GM12878 (cell line): Measurements from ENCODE around the gene TDRD7. TPM values are rescaled to one million over a fixed set of nuclear protein-coding genes. Genes with fewer than 3 reads are reported as not detected.

Experiments used
- ATAC-seq: fragments of 200-7000 bp; cut with Tn5 transposase; 3 replicates; pipeline ENCODE4 v1.9.1; 2020; ENCODE audit warnings: mild to moderate bottlenecking, moderate library complexity
- BruUV-seq: library from RNA; stranded (reverse); fragments of 400-500 nt; replicated peaks from 2 replicates; lab custom pipeline; 2021; lab: Mats Ljungman, UMichigan
- CTCF ChIA-PET: fragments of 300-600 bp; sonication (Branson Sonifier 250); formaldehyde crosslinking; extraction: SDS; loops from one replicate; lab custom pipeline; 2021; ENCODE audit warnings: inconsistent platforms; lab: Yijun Ruan, JAX
- POLR2A ChIA-PET: fragments of 350-600 bp; formaldehyde crosslinking; extraction: SDS; loops from one replicate; lab custom pipeline; 2021; ENCODE audit warnings: inconsistent platforms; lab: Charles Lee
- RAD21 ChIA-PET: fragments of 300-600 bp; sonication (Branson Sonifier 250); formaldehyde crosslinking; loops from one replicate; lab custom pipeline; 2023; ENCODE audit warnings: antibody characterized with exemption; ENCODE audit not compliant: unreplicated experiment; lab: Charles Lee
- SMC1A ChIA-PET: fragments of 300-600 bp; sonication (Branson Sonifier 250); formaldehyde crosslinking; loops from one replicate; lab custom pipeline; 2023; ENCODE audit not compliant: unreplicated experiment, uncharacterized antibody; lab: Charles Lee
- DNase-seq: peaks from one replicate; pipeline ENCODE4 v3.0.0-alpha.2; 2011; ENCODE audit warnings: low read depth, low spot score
- FAIRE-seq: peaks from 3 replicates; lab custom pipeline; 2011; peaks lifted over from hg19 to GRCh38; lab: Jason Lieb, UNC
- H2AFZ ChIP-seq: 2 replicates; pipeline ENCODE4 v1.6.0; 2011; ENCODE audit warnings: low read depth, low read length, control low read depth; ENCODE audit not compliant: control insufficient read depth
- H3K27ac ChIP-seq: 2 replicates; pipeline ENCODE4 v1.5.1; 2011; ENCODE audit warnings: control low read depth; ENCODE audit not compliant: control insufficient read depth, insufficient read depth
- H3K27me3 ChIP-seq, 2 experiments: replicated peaks in 1 of 2; 2 replicates each; pipeline versions ENCODE4 v1.6.0 to v1.6.1; 2011; ENCODE audit warnings: low read length in 1 of 2; ENCODE audit not compliant: control insufficient read depth in 2 of 2, insufficient read depth in 2 of 2
- H3K36me3 ChIP-seq, 2 experiments: 2 replicates each; pipeline ENCODE4 v1.5.1; 2011; ENCODE audit warnings: low read length in 1 of 2; ENCODE audit not compliant: control insufficient read depth in 2 of 2, insufficient read depth in 2 of 2
- H3K4me1 ChIP-seq: 2 replicates; pipeline ENCODE4 v1.6.1; 2011; ENCODE audit warnings: mild to moderate bottlenecking, low read length, moderate library complexity, mixed read lengths; ENCODE audit not compliant: control insufficient read depth, insufficient read depth
- H3K4me2 ChIP-seq: 2 replicates; pipeline ENCODE4 v1.6.0; 2011; ENCODE audit warnings: control low read depth; ENCODE audit not compliant: control insufficient read depth, insufficient read depth
- H3K4me3 ChIP-seq: fragments of 200-600 bp; sonication (generic); 2 replicates; pipeline ENCODE4 v1.5.1; 2016
- H3K79me2 ChIP-seq: 2 replicates; pipeline ENCODE4 v1.6.0; 2011; ENCODE audit warnings: low read length; ENCODE audit not compliant: control insufficient read depth, insufficient read depth
- H3K9ac ChIP-seq: 2 replicates; pipeline ENCODE4 v1.8.0; 2011; ENCODE audit warnings: low read length, control low read depth, mixed read lengths; ENCODE audit not compliant: control insufficient read depth, insufficient read depth
- H3K9me3 ChIP-seq: replicated peaks from 3 replicates; pipeline ENCODE4 v1.5.1; 2011; ENCODE audit warnings: mild to moderate bottlenecking, low read length; ENCODE audit not compliant: control insufficient read depth, insufficient read depth
- H4K20me1 ChIP-seq: 2 replicates; pipeline ENCODE4 v1.6.0; 2011; ENCODE audit not compliant: control insufficient read depth, insufficient read depth
- ASH2L ChIP-seq: fragments of 300-600, 200-600 bp; sonication (generic); IDR thresholded peaks from 2 replicates; pipeline ENCODE4 v1.6.1; 2017; ENCODE audit warnings: low read depth, mild to moderate bottlenecking, borderline replicate concordance
- BMI1 ChIP-seq: fragments of 450-650 bp; IDR thresholded peaks from 2 replicates; pipeline ENCODE4 v1.6.1; 2016; ENCODE audit warnings: mild to moderate bottlenecking, moderate library complexity, borderline replicate concordance
- CBX3 ChIP-seq: fragments of 200-600 bp; sonication (generic); IDR thresholded peaks from 2 replicates; pipeline ENCODE4 v1.6.1; 2016; ENCODE audit warnings: low read depth, borderline replicate concordance
- CEBPB ChIP-seq, 2 experiments: fragments of 150-350 bp in 1 of 2; IDR thresholded peaks; 2 replicates each; pipeline ENCODE4 v1.6.1; 2012 to 2014; ENCODE audit warnings: low read depth in 2 of 2, low read length in 2 of 2, borderline replicate concordance in 1 of 2, inconsistent platforms in 1 of 2
- EP300 ChIP-seq, 2 experiments: fragments of 150-350 bp in 1 of 2; IDR thresholded peaks; 2 replicates each; pipeline ENCODE4 v1.6.1; 2011 to 2012; ENCODE audit warnings: low read depth in 2 of 2, low read length in 2 of 2, borderline replicate concordance in 1 of 2, improper control_type of control experiment in 1 of 2, inconsistent platforms in 1 of 2; ENCODE audit not compliant: control insufficient read depth in 1 of 2
- HCFC1 ChIP-seq: fragments of 150-350 bp; IDR thresholded peaks from 2 replicates; pipeline ENCODE4 v1.6.1; 2014; ENCODE audit warnings: low read length
- IKZF2 ChIP-seq, 2 experiments: fragments of 450-650 bp; IDR thresholded peaks; 2 replicates each; pipeline ENCODE4 v1.6.1; 2017; ENCODE audit warnings: mild to moderate bottlenecking in 2 of 2, moderate library complexity in 2 of 2
- NBN ChIP-seq: fragments of 450-650 bp; IDR thresholded peaks from 2 replicates; pipeline ENCODE4 v1.6.1; 2016
- NR2C1 ChIP-seq: fragments of 450-650 bp; IDR thresholded peaks from 2 replicates; pipeline ENCODE4 v1.6.1; 2017; ENCODE audit warnings: antibody characterized with exemption, mild to moderate bottlenecking, moderate library complexity
- SIN3A ChIP-seq: IDR thresholded peaks from 2 replicates; pipeline ENCODE4 v1.6.1; 2012; ENCODE audit warnings: low read depth, low read length, improper control_type of control experiment
- SMAD1 ChIP-seq: fragments of 450-650 bp; IDR thresholded peaks from 2 replicates; pipeline ENCODE4 v1.6.1; 2018; ENCODE audit warnings: mild to moderate bottlenecking, low read depth; ENCODE audit not compliant: partially characterized antibody
- WRNIP1 ChIP-seq: IDR thresholded peaks from 2 replicates; pipeline ENCODE4 v1.6.1; 2011; ENCODE audit warnings: low read depth, low read length, improper control_type of control experiment, borderline replicate concordance
- WGBS: methylation state at CpG from one replicate; pipeline ENCODE4 v1.1.6; 2016; ENCODE audit warnings: low lambda C conversion rate; ENCODE audit not compliant: insufficient replicate concordance, insufficient coverage; ENCODE audit errors: missing lambda C conversion rate; 5-methylcytosine and 5-hydroxymethylcytosine counted together
- in situ Hi-C: fragments of 300-500 bp; cut with MboI; formaldehyde crosslinking; loops from 9 replicates; pipeline ENCODE4 v1.14.3; 2018; ENCODE audit warnings: mixed read lengths
- intact Hi-C: fragments of 100-400 bp; cut with micrococcal nuclease; formaldehyde crosslinking; loops from one replicate; pipeline ENCODE4 v1.14.2; 2022; ENCODE audit not compliant: unreplicated experiment
- polyA plus RNA-seq, 11 experiments: library from polyadenylated mRNA; depleted of rRNA in 4 of 11; unstranded in 6 of 11; stranded (reverse) in 5 of 11; fragments of >200 nt; fragmentation: Nextera tagmentation in 4 of 11; fragmentation: Illumina TruSeq in 1 of 11; extraction: Ambion mirVana in 4 of 11; extraction: Trizol in 1 of 11; gene quantifications; 1 replicate in 1 of 11; 2 replicates in 10 of 11; pipeline versions ENCODE4 v1.2.1 to v1.2.3, GENCODE V29; 2011 to 2016; ENCODE audit warnings: inconsistent platforms in 2 of 11, missing spikeins in 2 of 11, low read depth in 1 of 11
- total RNA-seq, 4 experiments: library from RNA; depleted of rRNA in 3 of 4; stranded (reverse); fragments of >200 nt in 3 of 4; fragmentation: Illumina TruSeq in 1 of 4; extraction: Trizol in 1 of 4; gene quantifications; 2 replicates each; pipeline versions ENCODE4 v1.2.1 to v1.2.3, GENCODE V29; 2013 to 2021
- TF ChIP-seq, protein P1 (sequence below), 3 experiments: IDR thresholded peaks in 2 of 3; conservative IDR thresholded peaks in 1 of 3; 2 replicates each; pipeline ENCODE4 v1.5.1; 2011; ENCODE audit warnings: low read depth in 3 of 3, low read length in 3 of 3, mild to moderate bottlenecking in 3 of 3, control low read depth in 2 of 3, moderate library complexity in 2 of 3, inconsistent platforms in 1 of 3, mixed read lengths in 1 of 3; ENCODE audit not compliant: control insufficient read depth in 2 of 3, insufficient read depth in 1 of 3; ENCODE audit errors: extremely low read depth in 1 of 3
- TF ChIP-seq, protein P2 (sequence below): fragments of 450-650 bp; IDR thresholded peaks from 2 replicates; pipeline ENCODE4 v1.6.1; 2017; ENCODE audit warnings: mild to moderate bottlenecking, moderate library complexity
- TF ChIP-seq, protein P3 (sequence below): fragments of 450-650 bp; formaldehyde crosslinking; IDR thresholded peaks from 2 replicates; pipeline ENCODE4 v1.5.0; 2022; ENCODE audit warnings: mild to moderate bottlenecking, missing genetic modification characterization

Gene TDRD7
- total and polyA plus RNA-seq, 10 of the 15 experiments (the other 5 are each of a cell fraction or from before 2014, with no cell fraction given): 5.7 to 26.4 (median 16.2) TPM

- intact Hi-C loops: no loop called here
- no peak overlapping the region for H3K27ac ChIP-seq
- H3K9ac ChIP-seq: no peak overlapping the region
- H3K4me1 ChIP-seq: no peaks in the 10 kb centered on the region
- H3K4me3 ChIP-seq: no peak overlapping the region
- SMC1A ChIA-PET: interaction anchor here (1.1 to 1.8 kb wide), 5 partner anchors 7 to 153 kb away, joined by 3 to 15 read pairs (median 6); no protein-coding TSS in a partner anchor
- H3K79me2 ChIP-seq: no peaks in the 10 kb centered on the region
- DNase-seq (no peak), ATAC-seq (no peak), FAIRE-seq (no peak)
- H3K27me3 ChIP-seq: no peaks in the 10 kb centered on the region
- RAD21 ChIA-PET: interaction anchor here (0.6 to 1.5 kb wide), 3 partner anchors 75 to 153 kb away, joined by 3 to 6 read pairs (median 5); no protein-coding TSS in a partner anchor
- H3K36me3 ChIP-seq: peaks cover 0 to 8% of the 10 kb centered on the region in 2 experiments; a peak in 2 of 4 replicates
- CTCF ChIA-PET: interaction anchor here (0.9 to 14.9 kb wide), 8 partner anchors 8 to 150 kb away, joined by 4 to 515 read pairs (median 5); partner anchors contain the start of gene TMOD1
- 96% methylated on average over 3 of the region's 3 CpGs for WGBS
- POLR2A ChIA-PET: no interaction called here
- no TSS peak for BruUV-seq
- no peak overlapping the region for H3K4me2 ChIP-seq
- no peaks in the 10 kb centered on the region for H3K9me3 ChIP-seq
- H4K20me1 ChIP-seq: no peaks in the 10 kb centered on the region
- H2AFZ ChIP-seq: no peak overlapping the region
- in situ Hi-C loops: loop anchor here (5.0 kb wide), 1 partner anchor 50 kb away; the partner anchor contains the start of gene TDRD7
- no peak for TF ChIP-seq IKZF2 (IDR thresholded peaks at IDR 0.05)
- TF ChIP-seq SIN3A: no peak
- TF ChIP-seq, protein P1, sequence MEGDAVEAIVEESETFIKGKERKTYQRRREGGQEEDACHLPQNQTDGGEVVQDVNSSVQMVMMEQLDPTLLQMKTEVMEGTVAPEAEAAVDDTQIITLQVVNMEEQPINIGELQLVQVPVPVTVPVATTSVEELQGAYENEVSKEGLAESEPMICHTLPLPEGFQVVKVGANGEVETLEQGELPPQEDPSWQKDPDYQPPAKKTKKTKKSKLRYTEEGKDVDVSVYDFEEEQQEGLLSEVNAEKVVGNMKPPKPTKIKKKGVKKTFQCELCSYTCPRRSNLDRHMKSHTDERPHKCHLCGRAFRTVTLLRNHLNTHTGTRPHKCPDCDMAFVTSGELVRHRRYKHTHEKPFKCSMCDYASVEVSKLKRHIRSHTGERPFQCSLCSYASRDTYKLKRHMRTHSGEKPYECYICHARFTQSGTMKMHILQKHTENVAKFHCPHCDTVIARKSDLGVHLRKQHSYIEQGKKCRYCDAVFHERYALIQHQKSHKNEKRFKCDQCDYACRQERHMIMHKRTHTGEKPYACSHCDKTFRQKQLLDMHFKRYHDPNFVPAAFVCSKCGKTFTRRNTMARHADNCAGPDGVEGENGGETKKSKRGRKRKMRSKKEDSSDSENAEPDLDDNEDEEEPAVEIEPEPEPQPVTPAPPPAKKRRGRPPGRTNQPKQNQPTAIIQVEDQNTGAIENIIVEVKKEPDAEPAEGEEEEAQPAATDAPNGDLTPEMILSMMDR (IDR thresholded peaks at IDR 0.05 in 2 of 3, conservative IDR thresholded peaks at IDR 0.05 in 1 of 3; ENCODE audit: control insufficient read depth in 2 of 3, extremely low read depth in 1 of 3, insufficient read depth in 1 of 3, low read depth in 3 of 3, low read length in 3 of 3): no peak
- TF ChIP-seq, protein P2, sequence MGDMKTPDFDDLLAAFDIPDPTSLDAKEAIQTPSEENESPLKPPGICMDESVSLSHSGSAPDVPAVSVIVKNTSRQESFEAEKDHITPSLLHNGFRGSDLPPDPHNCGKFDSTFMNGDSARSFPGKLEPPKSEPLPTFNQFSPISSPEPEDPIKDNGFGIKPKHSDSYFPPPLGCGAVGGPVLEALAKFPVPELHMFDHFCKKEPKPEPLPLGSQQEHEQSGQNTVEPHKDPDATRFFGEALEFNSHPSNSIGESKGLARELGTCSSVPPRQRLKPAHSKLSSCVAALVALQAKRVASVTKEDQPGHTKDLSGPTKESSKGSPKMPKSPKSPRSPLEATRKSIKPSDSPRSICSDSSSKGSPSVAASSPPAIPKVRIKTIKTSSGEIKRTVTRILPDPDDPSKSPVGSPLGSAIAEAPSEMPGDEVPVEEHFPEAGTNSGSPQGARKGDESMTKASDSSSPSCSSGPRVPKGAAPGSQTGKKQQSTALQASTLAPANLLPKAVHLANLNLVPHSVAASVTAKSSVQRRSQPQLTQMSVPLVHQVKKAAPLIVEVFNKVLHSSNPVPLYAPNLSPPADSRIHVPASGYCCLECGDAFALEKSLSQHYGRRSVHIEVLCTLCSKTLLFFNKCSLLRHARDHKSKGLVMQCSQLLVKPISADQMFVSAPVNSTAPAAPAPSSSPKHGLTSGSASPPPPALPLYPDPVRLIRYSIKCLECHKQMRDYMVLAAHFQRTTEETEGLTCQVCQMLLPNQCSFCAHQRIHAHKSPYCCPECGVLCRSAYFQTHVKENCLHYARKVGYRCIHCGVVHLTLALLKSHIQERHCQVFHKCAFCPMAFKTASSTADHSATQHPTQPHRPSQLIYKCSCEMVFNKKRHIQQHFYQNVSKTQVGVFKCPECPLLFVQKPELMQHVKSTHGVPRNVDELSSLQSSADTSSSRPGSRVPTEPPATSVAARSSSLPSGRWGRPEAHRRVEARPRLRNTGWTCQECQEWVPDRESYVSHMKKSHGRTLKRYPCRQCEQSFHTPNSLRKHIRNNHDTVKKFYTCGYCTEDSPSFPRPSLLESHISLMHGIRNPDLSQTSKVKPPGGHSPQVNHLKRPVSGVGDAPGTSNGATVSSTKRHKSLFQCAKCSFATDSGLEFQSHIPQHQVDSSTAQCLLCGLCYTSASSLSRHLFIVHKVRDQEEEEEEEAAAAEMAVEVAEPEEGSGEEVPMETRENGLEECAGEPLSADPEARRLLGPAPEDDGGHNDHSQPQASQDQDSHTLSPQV: no peak
- no peak for TF ChIP-seq EP300 (IDR thresholded peaks at IDR 0.05; ENCODE audit: borderline replicate concordance in 1 of 2, control insufficient read depth in 1 of 2, low read depth in 2 of 2, low read length in 2 of 2)
- TF ChIP-seq, protein P3, sequence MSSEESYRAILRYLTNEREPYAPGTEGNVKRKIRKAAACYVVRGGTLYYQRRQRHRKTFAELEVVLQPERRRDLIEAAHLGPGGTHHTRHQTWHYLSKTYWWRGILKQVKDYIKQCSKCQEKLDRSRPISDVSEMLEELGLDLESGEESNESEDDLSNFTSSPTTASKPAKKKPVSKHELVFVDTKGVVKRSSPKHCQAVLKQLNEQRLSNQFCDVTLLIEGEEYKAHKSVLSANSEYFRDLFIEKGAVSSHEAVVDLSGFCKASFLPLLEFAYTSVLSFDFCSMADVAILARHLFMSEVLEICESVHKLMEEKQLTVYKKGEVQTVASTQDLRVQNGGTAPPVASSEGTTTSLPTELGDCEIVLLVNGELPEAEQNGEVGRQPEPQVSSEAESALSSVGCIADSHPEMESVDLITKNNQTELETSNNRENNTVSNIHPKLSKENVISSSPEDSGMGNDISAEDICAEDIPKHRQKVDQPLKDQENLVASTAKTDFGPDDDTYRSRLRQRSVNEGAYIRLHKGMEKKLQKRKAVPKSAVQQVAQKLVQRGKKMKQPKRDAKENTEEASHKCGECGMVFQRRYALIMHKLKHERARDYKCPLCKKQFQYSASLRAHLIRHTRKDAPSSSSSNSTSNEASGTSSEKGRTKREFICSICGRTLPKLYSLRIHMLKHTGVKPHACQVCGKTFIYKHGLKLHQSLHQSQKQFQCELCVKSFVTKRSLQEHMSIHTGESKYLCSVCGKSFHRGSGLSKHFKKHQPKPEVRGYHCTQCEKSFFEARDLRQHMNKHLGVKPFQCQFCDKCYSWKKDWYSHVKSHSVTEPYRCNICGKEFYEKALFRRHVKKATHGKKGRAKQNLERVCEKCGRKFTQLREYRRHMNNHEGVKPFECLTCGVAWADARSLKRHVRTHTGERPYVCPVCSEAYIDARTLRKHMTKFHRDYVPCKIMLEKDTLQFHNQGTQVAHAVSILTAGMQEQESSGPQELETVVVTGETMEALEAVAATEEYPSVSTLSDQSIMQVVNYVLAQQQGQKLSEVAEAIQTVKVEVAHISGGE: no peak
- no peak for TF ChIP-seq SMAD1
- no peak for TF ChIP-seq BMI1
- TF ChIP-seq HCFC1: no peak
- TF ChIP-seq ASH2L: no peak
- no peak for TF ChIP-seq CBX3
- TF ChIP-seq NR2C1: no peak
- no peak for TF ChIP-seq NBN
- TF ChIP-seq WRNIP1: no peak
- no peak for TF ChIP-seq CEBPB (IDR thresholded peaks at IDR 0.05; ENCODE audit: borderline replicate concordance in 1 of 2, low read depth in 2 of 2, low read length in 2 of 2)
Observed at GRCh38 chr9:97462159-97462558, 50.3 kb downstream of the TDRD7 start.
